Stimulated activated CD4-positive, alpha-beta T cell treated with anti-CD3 and anti-CD28 coated beads, TNF-alpha, amount 100 ng/mL, for 24 hours (primary cell): ENCODE measurements around the gene CRHR2.

Experiments
- DNase-seq, 3 experiments: peaks; one replicate each; pipeline ENCODE4 v3.0.0-alpha.2; 2020; ENCODE audit warnings: low read depth in 3 of 3

Gene CRHR2

GRCh38 chr7:30706908-30707307 is 24.7 kb upstream of the CRHR2 start:
- DNase-seq, result no peak

GRCh38 chr7:30706316-30706715 is 24.1 kb upstream of the CRHR2 start:
- no peak for DNase-seq

- no peak for DNase-seq
These were observed 23.3 kb upstream of the CRHR2 start for GRCh38 chr7:30705596-30705995.

DNA sequence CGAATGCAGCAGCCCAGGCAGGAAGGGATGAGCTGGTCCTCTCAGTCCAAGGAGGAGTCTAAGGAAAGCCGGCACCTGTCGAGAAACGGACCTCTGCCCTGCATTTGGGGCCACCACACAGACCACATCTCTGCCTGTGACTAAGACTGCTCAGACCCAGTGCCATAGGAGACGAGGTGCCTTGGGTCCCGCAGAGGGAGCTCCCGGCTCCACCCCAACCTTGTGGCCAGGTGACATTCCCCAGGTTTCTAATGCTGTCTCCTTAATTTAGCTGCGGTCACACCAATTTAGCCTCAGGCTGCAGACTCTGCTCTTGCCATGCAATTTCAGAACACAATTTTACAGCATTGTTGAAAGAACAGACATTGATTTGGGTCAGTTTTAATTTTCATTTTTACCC is 22.8 kb upstream of the CRHR2 start:
- no peak for DNase-seq

GRCh38 chr7:30703756-30704155 is 21.5 kb upstream of the CRHR2 start:
- DNase-seq, result no peak

- no peak for DNase-seq
These were observed 19.9 kb upstream of the CRHR2 start for GRCh38 chr7:30702200-30702599.

- DNase-seq, result no peak
These were observed 18.7 kb upstream of the CRHR2 start for GRCh38 chr7:30700941-30701340.

GRCh38 chr7:30699706-30700495 is 17.6 kb upstream of the CRHR2 start:
- DNase-seq, result no peak

- DNase-seq, result no peak
These were observed 16.2 kb upstream of the CRHR2 start for GRCh38 chr7:30698481-30698880.

GRCh38 chr7:30697719-30698460 is 15.6 kb upstream of the CRHR2 start:
- no peak for DNase-seq

DNA sequence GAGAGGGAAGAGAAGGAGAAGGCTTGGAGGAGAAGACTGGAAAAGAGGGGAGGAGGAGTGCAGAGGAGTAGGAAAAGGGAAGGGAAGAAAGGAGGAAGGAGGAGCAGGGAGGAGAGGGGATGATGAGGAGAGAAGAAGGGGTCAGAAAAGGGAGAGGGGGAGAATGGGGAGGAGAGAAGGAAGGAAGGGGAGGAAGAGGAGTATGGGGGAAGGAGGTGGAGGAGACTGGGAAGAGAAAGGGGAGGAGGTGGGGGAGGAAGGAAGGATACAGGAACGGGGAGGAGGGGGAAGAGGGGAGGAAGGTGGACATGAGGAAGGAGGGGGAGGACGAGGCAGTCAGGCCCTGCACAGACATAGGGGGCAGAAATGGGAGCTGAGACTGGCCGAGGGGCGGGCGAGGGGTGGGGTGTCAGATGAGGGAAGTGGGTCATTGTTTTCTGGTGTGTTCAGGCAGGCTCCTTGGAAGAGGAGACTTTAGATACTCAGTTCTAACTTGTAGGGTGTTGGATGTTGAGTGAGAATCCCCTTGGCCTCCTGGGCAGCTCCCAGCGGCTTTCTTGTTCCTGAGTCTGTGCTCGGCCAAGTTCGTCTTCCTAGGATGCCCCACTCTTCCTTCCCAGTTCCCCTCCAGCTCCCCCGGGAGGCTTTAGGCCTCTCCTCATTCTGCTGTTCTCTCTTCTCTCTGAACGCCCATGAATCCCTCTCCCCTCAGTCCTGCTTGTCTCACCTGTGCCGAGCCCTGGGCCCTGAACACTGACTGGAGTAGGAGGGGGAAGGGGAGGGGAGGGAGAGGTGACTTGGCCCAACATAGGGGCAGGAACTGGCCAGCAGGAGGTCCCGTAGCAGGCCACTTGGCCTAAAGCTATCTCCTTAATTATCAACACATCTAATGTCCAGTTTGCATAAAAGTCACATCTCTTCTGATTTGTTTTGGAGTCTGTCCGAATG is 12.8 kb upstream of the CRHR2 start:
- DNase-seq, result no peak

GRCh38 chr7:30694218-30694745 is 12.0 kb upstream of the CRHR2 start:
- DNase-seq, result no peak

DNA sequence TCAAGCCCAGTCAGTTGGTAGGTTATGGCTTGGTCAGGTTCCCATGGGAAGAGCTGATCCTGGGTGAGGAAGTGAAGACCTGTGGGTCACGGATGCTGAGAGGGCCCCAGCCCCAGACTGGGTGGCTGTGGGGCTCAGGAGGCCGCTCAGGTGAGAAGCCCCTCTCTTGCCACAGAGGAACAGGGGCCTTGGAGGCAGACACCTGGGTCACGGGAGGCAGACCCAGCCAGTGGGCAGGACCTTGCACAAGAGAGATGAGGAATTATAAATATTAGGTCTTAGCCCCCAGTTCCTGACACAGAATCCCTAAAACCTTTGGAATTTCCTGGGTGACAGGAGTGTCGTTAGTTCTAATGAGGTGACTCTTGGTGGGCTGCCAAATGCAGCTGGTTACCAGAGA is 10.6 kb upstream of the CRHR2 start:
- DNase-seq, result no peak

DNA sequence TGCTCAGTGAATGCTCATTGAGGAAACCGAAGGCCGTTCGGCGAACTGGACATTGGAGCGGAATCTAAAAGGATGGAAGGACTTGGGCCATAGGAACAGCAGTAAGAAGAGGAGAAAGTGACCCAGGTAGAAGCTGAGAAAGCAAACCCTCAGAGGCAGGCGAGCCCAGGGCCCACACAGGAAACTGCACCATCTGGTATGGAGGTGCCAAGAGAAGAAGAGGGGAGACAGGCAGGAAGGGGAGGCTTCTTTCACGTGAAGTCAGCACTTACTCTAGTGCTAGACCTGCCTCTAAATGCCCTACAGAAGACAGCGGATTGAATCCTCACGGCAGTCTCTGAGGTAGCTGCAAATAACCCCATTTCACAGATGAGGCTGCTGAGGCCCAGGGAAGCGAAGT is 10.2 kb upstream of the CRHR2 start:
- no peak for DNase-seq

GRCh38 chr7:30690011-30690410 is 7.8 kb upstream of the CRHR2 start:
- DNase-seq, result no peak

- no peak for DNase-seq
These were observed 6.5 kb upstream of the CRHR2 start for GRCh38 chr7:30688718-30689221.

DNA sequence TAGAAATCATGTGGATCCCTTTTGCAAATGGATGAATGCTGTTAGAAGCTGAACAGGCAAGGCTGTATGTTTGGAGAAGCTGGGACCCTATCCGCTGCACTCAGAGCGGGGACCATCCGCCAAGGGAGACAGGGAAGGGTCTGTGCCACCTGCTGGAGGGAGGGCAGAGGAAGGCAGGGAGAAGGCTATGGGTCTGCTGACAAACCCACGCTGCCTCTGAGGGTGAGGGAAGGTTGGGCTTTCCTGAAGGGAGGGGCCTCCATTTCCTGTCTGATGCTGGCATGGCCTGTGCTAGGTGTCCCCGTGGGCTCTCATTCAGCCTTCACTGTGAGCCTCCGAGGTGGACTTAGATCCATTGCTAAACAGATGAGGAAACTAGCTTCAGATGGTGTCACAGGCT is 5.3 kb upstream of the CRHR2 start:
- DNase-seq, result no peak

DNA sequence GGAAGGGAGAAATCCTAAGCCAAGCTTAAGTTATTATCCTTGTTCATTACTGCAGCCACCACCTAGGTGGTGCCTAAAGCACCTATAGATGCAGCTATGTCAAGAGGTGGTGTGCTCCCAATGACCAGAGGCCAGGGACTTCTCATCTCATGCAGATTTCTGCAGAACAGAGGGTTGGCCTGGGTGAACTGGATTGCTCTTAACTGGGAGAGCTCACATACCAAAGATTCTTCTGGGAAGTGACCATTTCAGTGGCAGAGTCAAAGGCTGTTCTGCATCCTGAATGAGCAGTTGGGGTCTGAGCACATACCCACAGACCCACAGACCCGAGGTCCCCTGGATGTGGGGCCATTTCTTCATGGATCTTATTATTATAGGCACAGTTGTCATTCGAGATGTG is 2.1 kb upstream of the CRHR2 start:
- no peak for DNase-seq

DNA sequence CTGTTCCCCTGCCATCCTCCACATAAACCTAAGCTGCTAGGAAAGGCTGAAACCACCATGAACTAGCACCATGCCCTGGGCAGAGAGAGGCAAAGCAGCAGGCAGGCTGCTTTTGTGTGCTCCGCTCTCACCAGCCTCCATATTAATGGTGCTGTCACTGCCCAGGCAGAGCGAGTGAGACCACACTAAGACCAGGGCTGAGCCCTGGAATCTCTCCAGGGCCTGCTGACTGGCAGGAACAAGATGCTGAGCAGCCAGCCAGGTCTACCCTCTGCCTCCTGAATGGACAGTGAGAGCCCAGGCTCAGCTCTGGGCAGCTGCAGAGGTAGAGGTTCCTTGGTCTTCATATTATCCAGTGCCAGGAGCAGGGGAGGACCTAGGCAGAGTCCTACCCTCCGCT is 1.6 kb upstream of the CRHR2 start:
- no peak for DNase-seq

DNA sequence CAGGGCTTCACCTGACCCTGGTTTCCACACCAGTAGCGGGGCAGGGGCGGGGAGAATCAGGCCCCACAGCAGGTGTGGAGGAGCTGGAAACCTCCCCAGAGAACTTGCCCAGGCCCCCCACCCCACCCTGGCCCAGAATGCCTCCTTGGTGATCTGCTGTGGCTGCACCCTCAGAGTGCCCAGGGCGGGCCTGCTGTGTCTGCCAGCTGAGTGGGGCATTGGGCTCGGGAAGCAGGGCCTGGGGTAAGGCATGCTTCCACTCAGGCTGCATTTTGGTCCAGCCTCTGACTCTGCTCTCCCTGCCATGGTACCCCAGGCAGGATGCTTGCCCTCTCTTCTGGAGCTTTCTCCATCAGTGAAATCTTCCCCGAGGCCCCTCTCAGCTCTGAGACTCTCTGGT is 1.1 kb upstream of the CRHR2 start:
- DNase-seq, result no peak

- DNase-seq, result peak in 1 of 3 experiments; percentile 8
These were observed 443 bp downstream of the CRHR2 start for GRCh38 chr7:30681815-30682211.

- no peak for DNase-seq
These were observed 892 bp downstream of the CRHR2 start for GRCh38 chr7:30681331-30681797.
